Stomach (tissue), 4 donors: ENCODE results near the gene TAF1B.

Source experiments
- CTCF ChIP-seq, 7 experiments: fragments of 450-650 bp in 4 of 7; fragments of 200-600 bp in 3 of 7; sonication (generic) in 3 of 7; IDR thresholded peaks; one replicate each; pipeline ENCODE4 v1.5.1; 2016 to 2019; ENCODE audit warnings: antibody characterized with exemption in 7 of 7, control low read depth in 2 of 7, mild to moderate bottlenecking in 1 of 7
- POLR2AphosphoS5 ChIP-seq, 3 donors: sonication (generic); formaldehyde crosslinking; IDR thresholded peaks; one replicate each; pipeline ENCODE4 v1.6.1; 2016; ENCODE audit warnings: antibody characterized with exemption in 3 of 3

GRCh38 chr2:9815076-9815475, 28.2 kb upstream of the TAF1B start:
- TF ChIP-seq POLR2AphosphoS5 (IDR thresholded peaks at IDR 0.05) (no peak), CTCF (IDR thresholded peaks at IDR 0.05) (no peak)
